WTC11 (cell line): ENCODE results near the gene CACNG4. TPM values are rescaled to one million over a fixed set of nuclear protein-coding genes. Genes with fewer than 3 reads are reported as not detected.

Experiments used
- ATAC-seq: fragments of 200-7000 bp; cut with Tn5 transposase; 2 replicates; pipeline ENCODE4 v1.10.0; 2021; ENCODE audit warnings: mild to moderate bottlenecking, moderate library complexity
- CTCF ChIA-PET: fragments of 300-600 bp; sonication (Branson Sonifier 250); formaldehyde crosslinking; loops from one replicate; lab custom pipeline; 2021; ENCODE audit warnings: antibody characterized with exemption; lab: Charles Lee
- POLR2A ChIA-PET: fragments of 350-600 bp; sonication (Branson Sonifier 250); formaldehyde crosslinking; loops from one replicate; lab custom pipeline; 2021; ENCODE audit warnings: antibody characterized with exemption; lab: Charles Lee
- DNase-seq: peaks from one replicate; pipeline ENCODE4 v3.0.0; 2021; ENCODE audit warnings: low spot score
- H3K27ac Mint-ChIP-seq: 2 replicates; pipeline ENCODE4 v1.8.0; 2021; ENCODE audit warnings: mixed read lengths
- H3K27me3 Mint-ChIP-seq: 2 replicates; pipeline ENCODE4 v1.8.0; 2021; ENCODE audit warnings: low read depth, mild to moderate bottlenecking, moderate library complexity, mixed read lengths
- H3K36me3 Mint-ChIP-seq: 2 replicates; pipeline ENCODE4 v1.8.0; 2021; ENCODE audit warnings: mixed read lengths
- H3K4me1 Mint-ChIP-seq: 2 replicates; pipeline ENCODE4 v1.8.0; 2022; ENCODE audit warnings: mixed read lengths
- H3K4me3 Mint-ChIP-seq: 2 replicates; pipeline ENCODE4 v1.8.0; 2021; ENCODE audit warnings: mild to moderate bottlenecking, moderate library complexity, mixed read lengths
- H3K9me3 Mint-ChIP-seq: 2 replicates; pipeline ENCODE4 v1.8.0; 2021; ENCODE audit warnings: mixed read lengths
- EMX1 ChIP-seq: fragments of 250-450 bp; sonication (Bioruptor Pico); IDR thresholded peaks from 2 replicates; pipeline ENCODE4 v1.8.0; 2021; ENCODE audit warnings: mild to moderate bottlenecking
- GABPB1 ChIP-seq: sonication (generic); formaldehyde crosslinking; IDR thresholded peaks from 2 replicates; pipeline ENCODE4 v1.8.1; 2023; ENCODE audit warnings: mild to moderate bottlenecking, missing genetic modification reagents
- HMGA2 ChIP-seq: fragments of 250-450 bp; sonication (Bioruptor Pico); IDR thresholded peaks from 2 replicates; pipeline ENCODE4 v1.4.0; 2021; ENCODE audit warnings: mild to moderate bottlenecking, moderate library complexity
- NFATC4 ChIP-seq: fragments of 250-450 bp; sonication (Bioruptor Pico); IDR thresholded peaks from 2 replicates; pipeline ENCODE4 v1.9.0; 2021; ENCODE audit warnings: mild to moderate bottlenecking
- NR2C2 ChIP-seq: sonication (generic); formaldehyde crosslinking; IDR thresholded peaks from 2 replicates; pipeline ENCODE4 v1.8.0; 2022; ENCODE audit warnings: mild to moderate bottlenecking, missing genetic modification reagents
- NR3C1 ChIP-seq: sonication (generic); formaldehyde crosslinking; conservative IDR thresholded peaks from 2 replicates; pipeline ENCODE4 v1.8.1; 2023; ENCODE audit warnings: low read depth, mild to moderate bottlenecking, missing genetic modification reagents
- PRRX2 ChIP-seq: fragments of 250-450 bp; sonication (Bioruptor Pico); IDR thresholded peaks from 2 replicates; pipeline ENCODE4 v1.8.0; 2021; ENCODE audit warnings: mild to moderate bottlenecking
- RELA ChIP-seq: sonication (generic); formaldehyde crosslinking; IDR thresholded peaks from 2 replicates; pipeline ENCODE4 v1.8.1; 2022; ENCODE audit warnings: missing genetic modification reagents, mild to moderate bottlenecking, borderline replicate concordance
- TCF7 ChIP-seq: sonication (generic); formaldehyde crosslinking; IDR thresholded peaks from 2 replicates; pipeline ENCODE4 v1.8.0; 2022; ENCODE audit warnings: mild to moderate bottlenecking, low read depth, missing genetic modification reagents, moderate library complexity
- ZNF121 ChIP-seq: sonication (generic); formaldehyde crosslinking; IDR thresholded peaks from 2 replicates; pipeline ENCODE4 v1.8.0; 2023; ENCODE audit warnings: missing genetic modification reagents
- ZNF232 ChIP-seq: sonication (generic); formaldehyde crosslinking; IDR thresholded peaks from 2 replicates; pipeline ENCODE4 v1.8.0; 2022; ENCODE audit warnings: mild to moderate bottlenecking, missing genetic modification reagents
- ZNF416 ChIP-seq: fragments of 250-450 bp; sonication (Bioruptor Pico); IDR thresholded peaks from 2 replicates; pipeline ENCODE4 v1.9.0; 2021; ENCODE audit warnings: mild to moderate bottlenecking, inconsistent platforms
- total RNA-seq: library from RNA; stranded (reverse); gene quantifications from 3 replicates; pipeline ENCODE4 v1.2.3, GENCODE V29; 2021
- TF ChIP-seq, protein P1 (sequence below): fragments of 250-450 bp; sonication (Bioruptor Pico); conservative IDR thresholded peaks from 2 replicates; pipeline ENCODE4 v1.9.0; 2021; ENCODE audit warnings: mild to moderate bottlenecking
- TF ChIP-seq, protein P2 (sequence below): sonication (generic); formaldehyde crosslinking; IDR thresholded peaks from 2 replicates; pipeline ENCODE4 v1.8.1; 2023; ENCODE audit warnings: mild to moderate bottlenecking, missing genetic modification reagents, moderate library complexity
- TF ChIP-seq, protein P3 (sequence below): fragments of 250-450 bp; sonication (Bioruptor Pico); IDR thresholded peaks from 2 replicates; pipeline ENCODE4 v1.9.0; 2021; ENCODE audit warnings: mild to moderate bottlenecking, borderline replicate concordance
- TF ChIP-seq, protein P4 (sequence below): sonication (generic); formaldehyde crosslinking; conservative IDR thresholded peaks from 2 replicates; pipeline ENCODE4 v1.8.1; 2023; ENCODE audit warnings: mild to moderate bottlenecking, low read depth, missing genetic modification reagents, moderate library complexity
- TF ChIP-seq, protein P5 (sequence below): sonication (generic); formaldehyde crosslinking; IDR thresholded peaks from 2 replicates; pipeline ENCODE4 v1.8.1; 2023; ENCODE audit warnings: mild to moderate bottlenecking, missing genetic modification reagents
- TF ChIP-seq, protein P6 (sequence below): sonication (generic); formaldehyde crosslinking; IDR thresholded peaks from 2 replicates; pipeline ENCODE4 v1.8.0; 2022; ENCODE audit warnings: mild to moderate bottlenecking, missing genetic modification reagents

The CACNG4 gene
- total RNA-seq, 1 experiment from 2014 or later: 3.4 TPM

DNA sequence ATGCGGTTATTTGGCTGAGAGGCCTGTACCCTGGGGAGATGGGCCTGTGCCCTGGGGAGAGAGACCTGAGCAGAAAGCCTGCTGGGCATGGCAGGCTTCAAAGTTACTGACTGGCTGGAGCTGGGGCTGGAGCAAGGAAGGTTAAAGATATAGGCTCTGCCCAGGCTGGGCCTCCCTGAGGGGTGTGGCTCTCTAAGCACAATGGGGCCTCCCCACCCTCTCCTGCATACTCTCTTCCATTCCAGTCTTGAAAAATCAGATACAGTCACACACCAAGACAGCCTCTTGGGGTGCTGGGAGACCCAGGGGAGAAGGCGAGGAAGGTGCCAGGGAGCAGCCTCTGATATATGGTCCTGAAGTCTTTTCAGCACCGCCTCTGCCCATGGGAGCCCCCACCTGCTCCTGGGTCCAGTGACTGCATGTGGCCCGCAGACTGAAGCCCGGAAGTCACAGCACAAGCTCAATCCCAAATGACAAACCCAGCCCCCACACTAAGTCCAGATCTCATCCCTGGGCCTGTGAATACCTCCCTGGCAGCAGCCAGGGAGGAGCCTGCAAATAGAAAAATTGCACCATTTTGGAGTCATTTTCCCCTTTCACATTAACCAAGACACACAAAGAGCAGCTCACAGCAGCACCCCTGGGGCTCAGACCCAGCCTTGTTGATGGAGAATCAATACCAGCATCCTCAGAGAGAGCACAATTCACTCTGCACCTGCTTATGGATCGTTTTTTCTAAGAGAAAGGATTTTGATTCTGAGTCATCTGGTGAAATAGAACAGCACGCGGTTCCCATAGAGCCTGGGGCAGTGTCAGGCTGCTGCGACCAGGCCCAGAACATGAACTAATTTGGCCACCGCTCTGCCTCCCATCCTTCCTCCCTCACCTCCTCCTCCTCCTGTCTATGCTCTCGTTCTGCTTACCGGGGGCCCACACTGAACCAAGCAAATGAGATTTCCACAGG is 54.2 kb downstream of the CACNG4 start:
- Mint-ChIP-seq H3K4me3 (no peak overlapping the region), H3K9me3 (no peaks in the 10 kb centered on the region), H3K27me3 (no peaks in the 10 kb centered on the region), H3K36me3 (no peaks in the 10 kb centered on the region), H3K4me1 (peaks cover 4% of the 10 kb centered on the region), H3K27ac (no peak overlapping the region)
- no peak for DNase-seq
- ChIA-PET CTCF (interaction anchor here (1.4 kb wide), 1 partner anchor 102 kb away, joined by 3 read pairs; no protein-coding TSS in a partner anchor), POLR2A (interaction anchor here (0.6 kb wide), 1 partner anchor 346 kb away, joined by 7 read pairs; no protein-coding TSS in a partner anchor)
- TF ChIP-seq RELA (no peak), EMX1 (CRISPR knock-in tag) (no peak)
- TF ChIP-seq, protein P1, sequence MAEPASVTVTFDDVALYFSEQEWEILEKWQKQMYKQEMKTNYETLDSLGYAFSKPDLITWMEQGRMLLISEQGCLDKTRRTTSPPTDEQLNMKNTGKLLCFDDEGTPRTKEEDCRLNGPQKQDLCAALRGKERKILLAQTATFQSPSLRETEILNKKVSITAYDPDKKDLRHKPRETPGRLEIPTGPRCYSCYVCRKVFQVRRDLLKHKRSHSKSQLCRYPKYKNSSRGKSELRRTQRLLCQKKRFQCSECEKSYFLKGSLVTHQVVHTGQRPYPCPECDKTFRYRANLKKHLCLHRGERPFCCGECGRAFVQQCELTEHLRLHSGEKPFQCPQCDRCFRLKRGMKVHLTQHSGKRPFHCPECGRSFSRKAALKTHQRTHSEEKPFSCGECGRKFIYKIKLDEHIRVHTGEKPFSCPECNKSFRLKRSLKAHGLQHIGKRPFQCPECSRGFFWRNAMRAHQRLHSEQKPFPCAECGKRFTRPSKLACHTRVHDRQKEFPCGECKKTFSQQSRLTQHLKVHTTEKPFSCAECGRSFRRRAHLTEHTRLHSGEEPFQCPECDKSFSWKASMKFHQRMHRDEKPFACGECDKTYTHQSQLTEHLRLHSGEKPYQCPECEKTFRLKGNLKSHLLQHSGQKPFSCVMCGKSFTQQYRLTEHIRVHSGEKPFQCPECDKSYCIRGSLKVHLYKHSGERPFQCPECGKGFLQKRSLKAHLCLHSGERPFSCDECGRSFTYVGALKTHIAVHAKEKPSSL: no peak
- ATAC-seq: no peak

DNA sequence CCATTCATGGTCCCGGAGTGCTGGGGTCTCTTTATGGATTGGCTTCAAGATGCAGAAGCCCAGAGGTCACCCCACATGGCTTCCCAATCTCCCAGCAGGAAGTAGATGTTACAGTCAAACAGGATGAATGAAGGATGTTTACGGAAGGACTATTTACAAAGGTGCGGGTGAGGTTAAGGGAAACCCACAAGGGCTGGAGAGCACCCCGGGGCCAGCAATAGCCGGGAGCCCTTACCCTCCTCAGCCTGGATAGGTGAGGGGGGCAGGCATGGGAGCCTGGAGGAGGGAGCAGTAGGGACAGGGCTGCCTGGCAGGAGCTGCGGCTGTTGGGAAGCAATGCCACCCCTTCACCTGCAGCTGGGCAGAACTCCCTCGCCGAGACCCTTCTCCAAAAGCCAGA is 55.3 kb downstream of the CACNG4 start:
- ChIA-PET CTCF (interaction anchor here (0.9 to 1.4 kb wide), 2 partner anchors 103 to 164 kb away, joined by 3 read pairs; no protein-coding TSS in a partner anchor), POLR2A (no interaction called here)
- Mint-ChIP-seq H3K4me3 (no peak overlapping the region), H3K27me3 (no peaks in the 10 kb centered on the region), H3K27ac (no peak overlapping the region)
- DNase-seq: no peak
- TF ChIP-seq ZNF232 (CRISPR knock-in tag): no peak
- TF ChIP-seq GABPB1 (CRISPR knock-in tag): no peak
- TF ChIP-seq NFATC4 (CRISPR knock-in tag): no peak
- no peak for TF ChIP-seq HMGA2 (CRISPR knock-in tag)
- no peak for TF ChIP-seq NR3C1 (CRISPR knock-in tag)
- TF ChIP-seq ZNF121 (CRISPR knock-in tag): no peak
- TF ChIP-seq, all 79 proteins: peak for 0
- no peaks in the 10 kb centered on the region for H3K36me3 Mint-ChIP-seq
- no peaks in the 10 kb centered on the region for H3K9me3 Mint-ChIP-seq
- no peak for ATAC-seq
- H3K4me1 Mint-ChIP-seq: peaks cover 4% of the 10 kb centered on the region

DNA sequence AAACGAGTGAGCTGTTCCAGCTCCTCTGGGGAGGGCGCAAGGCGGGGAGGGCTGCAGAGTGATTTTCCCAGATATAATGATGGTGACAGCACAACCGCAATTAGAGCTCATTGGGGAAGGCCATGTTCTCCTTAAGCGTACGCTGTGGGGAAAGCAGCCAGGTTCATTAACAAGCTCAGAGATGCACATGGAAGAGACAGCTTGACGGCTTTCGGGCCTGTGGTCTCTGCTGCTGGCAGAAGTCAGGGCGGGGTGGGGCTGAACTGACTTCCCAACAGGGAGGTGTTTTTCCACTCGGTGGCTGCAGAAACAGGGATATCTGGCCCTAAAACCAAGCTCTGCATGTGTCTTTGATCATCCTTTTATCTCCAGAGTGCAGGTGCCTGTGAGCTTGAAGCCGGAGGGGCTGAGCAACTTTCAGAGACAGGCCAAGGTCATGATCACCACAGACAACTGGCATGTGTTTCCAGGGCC is 55.8 kb downstream of the CACNG4 start:
- ATAC-seq (no peak), DNase-seq (no peak)
- H3K4me3 Mint-ChIP-seq: no peak overlapping the region
- H3K36me3 Mint-ChIP-seq: no peaks in the 10 kb centered on the region
- no peaks in the 10 kb centered on the region for H3K27me3 Mint-ChIP-seq
- no peak overlapping the region for H3K27ac Mint-ChIP-seq
- CTCF ChIA-PET: interaction anchor here (0.9 kb wide), 1 partner anchor 165 kb away, joined by 3 read pairs; no protein-coding TSS in a partner anchor
- H3K9me3 Mint-ChIP-seq: no peaks in the 10 kb centered on the region
- POLR2A ChIA-PET: no interaction called here
- H3K4me1 Mint-ChIP-seq: peaks cover 4% of the 10 kb centered on the region
- TF ChIP-seq ZNF416 (CRISPR knock-in tag): no peak
- TF ChIP-seq, protein P2, sequence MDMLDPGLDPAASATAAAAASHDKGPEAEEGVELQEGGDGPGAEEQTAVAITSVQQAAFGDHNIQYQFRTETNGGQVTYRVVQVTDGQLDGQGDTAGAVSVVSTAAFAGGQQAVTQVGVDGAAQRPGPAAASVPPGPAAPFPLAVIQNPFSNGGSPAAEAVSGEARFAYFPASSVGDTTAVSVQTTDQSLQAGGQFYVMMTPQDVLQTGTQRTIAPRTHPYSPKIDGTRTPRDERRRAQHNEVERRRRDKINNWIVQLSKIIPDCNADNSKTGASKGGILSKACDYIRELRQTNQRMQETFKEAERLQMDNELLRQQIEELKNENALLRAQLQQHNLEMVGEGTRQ (CRISPR knock-in tag): no peak
- no peak for TF ChIP-seq EMX1 (CRISPR knock-in tag)
- TF ChIP-seq ZNF121 (CRISPR knock-in tag): no peak
- no peak for TF ChIP-seq NR2C2 (CRISPR knock-in tag)
- TF ChIP-seq, protein P3, sequence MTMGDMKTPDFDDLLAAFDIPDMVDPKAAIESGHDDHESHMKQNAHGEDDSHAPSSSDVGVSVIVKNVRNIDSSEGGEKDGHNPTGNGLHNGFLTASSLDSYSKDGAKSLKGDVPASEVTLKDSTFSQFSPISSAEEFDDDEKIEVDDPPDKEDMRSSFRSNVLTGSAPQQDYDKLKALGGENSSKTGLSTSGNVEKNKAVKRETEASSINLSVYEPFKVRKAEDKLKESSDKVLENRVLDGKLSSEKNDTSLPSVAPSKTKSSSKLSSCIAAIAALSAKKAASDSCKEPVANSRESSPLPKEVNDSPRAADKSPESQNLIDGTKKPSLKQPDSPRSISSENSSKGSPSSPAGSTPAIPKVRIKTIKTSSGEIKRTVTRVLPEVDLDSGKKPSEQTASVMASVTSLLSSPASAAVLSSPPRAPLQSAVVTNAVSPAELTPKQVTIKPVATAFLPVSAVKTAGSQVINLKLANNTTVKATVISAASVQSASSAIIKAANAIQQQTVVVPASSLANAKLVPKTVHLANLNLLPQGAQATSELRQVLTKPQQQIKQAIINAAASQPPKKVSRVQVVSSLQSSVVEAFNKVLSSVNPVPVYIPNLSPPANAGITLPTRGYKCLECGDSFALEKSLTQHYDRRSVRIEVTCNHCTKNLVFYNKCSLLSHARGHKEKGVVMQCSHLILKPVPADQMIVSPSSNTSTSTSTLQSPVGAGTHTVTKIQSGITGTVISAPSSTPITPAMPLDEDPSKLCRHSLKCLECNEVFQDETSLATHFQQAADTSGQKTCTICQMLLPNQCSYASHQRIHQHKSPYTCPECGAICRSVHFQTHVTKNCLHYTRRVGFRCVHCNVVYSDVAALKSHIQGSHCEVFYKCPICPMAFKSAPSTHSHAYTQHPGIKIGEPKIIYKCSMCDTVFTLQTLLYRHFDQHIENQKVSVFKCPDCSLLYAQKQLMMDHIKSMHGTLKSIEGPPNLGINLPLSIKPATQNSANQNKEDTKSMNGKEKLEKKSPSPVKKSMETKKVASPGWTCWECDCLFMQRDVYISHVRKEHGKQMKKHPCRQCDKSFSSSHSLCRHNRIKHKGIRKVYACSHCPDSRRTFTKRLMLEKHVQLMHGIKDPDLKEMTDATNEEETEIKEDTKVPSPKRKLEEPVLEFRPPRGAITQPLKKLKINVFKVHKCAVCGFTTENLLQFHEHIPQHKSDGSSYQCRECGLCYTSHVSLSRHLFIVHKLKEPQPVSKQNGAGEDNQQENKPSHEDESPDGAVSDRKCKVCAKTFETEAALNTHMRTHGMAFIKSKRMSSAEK (CRISPR knock-in tag): no peak
- TF ChIP-seq, protein P4, sequence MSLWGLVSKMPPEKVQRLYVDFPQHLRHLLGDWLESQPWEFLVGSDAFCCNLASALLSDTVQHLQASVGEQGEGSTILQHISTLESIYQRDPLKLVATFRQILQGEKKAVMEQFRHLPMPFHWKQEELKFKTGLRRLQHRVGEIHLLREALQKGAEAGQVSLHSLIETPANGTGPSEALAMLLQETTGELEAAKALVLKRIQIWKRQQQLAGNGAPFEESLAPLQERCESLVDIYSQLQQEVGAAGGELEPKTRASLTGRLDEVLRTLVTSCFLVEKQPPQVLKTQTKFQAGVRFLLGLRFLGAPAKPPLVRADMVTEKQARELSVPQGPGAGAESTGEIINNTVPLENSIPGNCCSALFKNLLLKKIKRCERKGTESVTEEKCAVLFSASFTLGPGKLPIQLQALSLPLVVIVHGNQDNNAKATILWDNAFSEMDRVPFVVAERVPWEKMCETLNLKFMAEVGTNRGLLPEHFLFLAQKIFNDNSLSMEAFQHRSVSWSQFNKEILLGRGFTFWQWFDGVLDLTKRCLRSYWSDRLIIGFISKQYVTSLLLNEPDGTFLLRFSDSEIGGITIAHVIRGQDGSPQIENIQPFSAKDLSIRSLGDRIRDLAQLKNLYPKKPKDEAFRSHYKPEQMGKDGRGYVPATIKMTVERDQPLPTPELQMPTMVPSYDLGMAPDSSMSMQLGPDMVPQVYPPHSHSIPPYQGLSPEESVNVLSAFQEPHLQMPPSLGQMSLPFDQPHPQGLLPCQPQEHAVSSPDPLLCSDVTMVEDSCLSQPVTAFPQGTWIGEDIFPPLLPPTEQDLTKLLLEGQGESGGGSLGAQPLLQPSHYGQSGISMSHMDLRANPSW (CRISPR knock-in tag): no peak
- TF ChIP-seq PRRX2: no peak
- TF ChIP-seq TCF7 (CRISPR knock-in tag): no peak
- TF ChIP-seq, protein P5, sequence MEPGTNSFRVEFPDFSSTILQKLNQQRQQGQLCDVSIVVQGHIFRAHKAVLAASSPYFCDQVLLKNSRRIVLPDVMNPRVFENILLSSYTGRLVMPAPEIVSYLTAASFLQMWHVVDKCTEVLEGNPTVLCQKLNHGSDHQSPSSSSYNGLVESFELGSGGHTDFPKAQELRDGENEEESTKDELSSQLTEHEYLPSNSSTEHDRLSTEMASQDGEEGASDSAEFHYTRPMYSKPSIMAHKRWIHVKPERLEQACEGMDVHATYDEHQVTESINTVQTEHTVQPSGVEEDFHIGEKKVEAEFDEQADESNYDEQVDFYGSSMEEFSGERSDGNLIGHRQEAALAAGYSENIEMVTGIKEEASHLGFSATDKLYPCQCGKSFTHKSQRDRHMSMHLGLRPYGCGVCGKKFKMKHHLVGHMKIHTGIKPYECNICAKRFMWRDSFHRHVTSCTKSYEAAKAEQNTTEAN: no peak
- TF ChIP-seq, protein P6, sequence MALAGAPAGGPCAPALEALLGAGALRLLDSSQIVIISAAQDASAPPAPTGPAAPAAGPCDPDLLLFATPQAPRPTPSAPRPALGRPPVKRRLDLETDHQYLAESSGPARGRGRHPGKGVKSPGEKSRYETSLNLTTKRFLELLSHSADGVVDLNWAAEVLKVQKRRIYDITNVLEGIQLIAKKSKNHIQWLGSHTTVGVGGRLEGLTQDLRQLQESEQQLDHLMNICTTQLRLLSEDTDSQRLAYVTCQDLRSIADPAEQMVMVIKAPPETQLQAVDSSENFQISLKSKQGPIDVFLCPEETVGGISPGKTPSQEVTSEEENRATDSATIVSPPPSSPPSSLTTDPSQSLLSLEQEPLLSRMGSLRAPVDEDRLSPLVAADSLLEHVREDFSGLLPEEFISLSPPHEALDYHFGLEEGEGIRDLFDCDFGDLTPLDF (CRISPR knock-in tag): no peak
